Heart left ventricle (tissue), 13 donors: Measurements from ENCODE around the gene TMEM147.

Source experiments
- CTCF ChIP-seq, 12 donors: fragments of 200-600 bp; sonication (generic) in 4 of 12; IDR thresholded peaks; one replicate each; pipeline versions ENCODE4 v1.5.0 to v1.8.0; 2018 to 2022; ENCODE audit warnings: antibody characterized with exemption in 12 of 12, mild to moderate bottlenecking in 5 of 12
- POLR2A ChIP-seq, 2 donors: fragments of 450-650 bp; IDR thresholded peaks; one replicate each; pipeline ENCODE4 v1.6.1; 2017; ENCODE audit warnings: antibody characterized with exemption in 2 of 2, mild to moderate bottlenecking in 2 of 2, moderate library complexity in 2 of 2
- donor health status: ischemic (EF 13 %, LVEDD 7.1; RV severe dilation, severe dysfunction).
- donor health status: DM: no; HTN: yes; CAD: no.
- donor health status: DM: no; HTN: no; CAD: no.
- donor health status: ischemic (EF 25% LVEDD 6.9; RV normal size, moderate dysfunction).
- donor health status: ischemic (EF 25% LVEDD 5.7; RV mildly dilated, moderate dysfunction).
- donor health status: ischemic (EF 35%, LVEDD 5.7; RV mildly dilated, moderate dysfunction).
- donor health status: nonischemic (EF 11% LVEDD 7.7; RV severe dilation, severe dysfunction).
- donor health status: DM: yes; HTN: yes; CAD: no.
- donor health status: PGD.
- donor health status: ischemic (EF 29% LVEDD 5.4; RV normal size, mild dysfunction).
- donor health status: nonischemic (EF 23%, LVEDD 6.1; RV moderate dilation, normal function).

GRCh38 chr19:35590875-35591274 lies 45.4 kb downstream of the TMEM147 start:
- TF ChIP-seq POLR2A (IDR thresholded peaks at IDR 0.05) = no peak
- no peak for TF ChIP-seq CTCF (IDR thresholded peaks at IDR 0.05)
